ENCODE results near the gene AOC1. TPM values are rescaled to one million over a fixed set of nuclear protein-coding genes. Genes with fewer than 3 reads are reported as not detected.

Gene AOC1
- total RNA-seq, 2 donors from 2014 or later: 308 to 353 TPM

- no peaks in the 10 kb centered on the region for H3K36me3 ChIP-seq
- no peaks in the 10 kb centered on the region for H3K27me3 ChIP-seq
- H3K4me3 ChIP-seq: no peak overlapping the region
- H3K9me3 ChIP-seq: no peaks in the 10 kb centered on the region
- no peak for TF ChIP-seq CTCF (IDR thresholded peaks at IDR 0.05)
- no peak overlapping the region for H3K27ac ChIP-seq
- no peaks in the 10 kb centered on the region for H3K4me1 ChIP-seq
- H3K9ac ChIP-seq (ENCODE audit: low read depth in 2 of 2, low read length in 2 of 2): no peak overlapping the region
- intact Hi-C loops (cut with DNase I): loop anchor here (10.0 kb wide), 1 partner anchor 426 kb away; no protein-coding TSS in a partner anchor
- DNase-seq: peak; percentile 13
Observed at GRCh38 chr7:150860978-150861295, 8.6 kb downstream of the AOC1 start.

- Histone ChIP-seq H3K27me3 (no peaks in the 10 kb centered on the region), H3K9ac (ENCODE audit: low read depth in 2 of 2, low read length in 2 of 2) (no peak overlapping the region), H3K36me3 (no peaks in the 10 kb centered on the region), H3K27ac (no peak overlapping the region), H3K4me3 (no peak overlapping the region), H3K9me3 (no peaks in the 10 kb centered on the region), H3K4me1 (no peaks in the 10 kb centered on the region)
- TF ChIP-seq CTCF (IDR thresholded peaks at IDR 0.05): no peak
- intact Hi-C loops (cut with DNase I): loop anchor here (10.0 kb wide), 1 partner anchor 428 kb away; no protein-coding TSS in a partner anchor
- no peak for DNase-seq
Observed at GRCh38 chr7:150862356-150862755, 10.0 kb downstream of the AOC1 start.

- TF ChIP-seq CTCF (IDR thresholded peaks at IDR 0.05): no peak
- intact Hi-C loops (cut with DNase I): loop anchor here (10.0 kb wide), 1 partner anchor 429 kb away; no protein-coding TSS in a partner anchor
Observed at GRCh38 chr7:150863946-150864345, 11.6 kb downstream of the AOC1 start.

GRCh38 chr7:150866932-150867564 lies 14.7 kb downstream of the AOC1 start:
- no peak for TF ChIP-seq CTCF (IDR thresholded peaks at IDR 0.05)
- no peaks in the 10 kb centered on the region for H3K9me3 ChIP-seq
- H3K36me3 ChIP-seq: no peaks in the 10 kb centered on the region
- no peak for DNase-seq
- H3K4me3 ChIP-seq: no peak overlapping the region
- no peak overlapping the region for H3K27ac ChIP-seq
- H3K4me1 ChIP-seq: no peaks in the 10 kb centered on the region
- no peaks in the 10 kb centered on the region for H3K27me3 ChIP-seq
- intact Hi-C loops (cut with DNase I): loop anchor here (10.0 kb wide), 1 partner anchor 432 kb away; no protein-coding TSS in a partner anchor
- H3K9ac ChIP-seq (ENCODE audit: low read depth in 2 of 2, low read length in 2 of 2): no peak overlapping the region

More at GRCh38 chr7:150863946-150864345, 11.6 kb downstream of the AOC1 start:
- H3K4me3 ChIP-seq: no peak overlapping the region
- H3K27ac ChIP-seq: no peak overlapping the region
- no peak for DNase-seq
- H3K9me3 ChIP-seq: no peaks in the 10 kb centered on the region
- no peaks in the 10 kb centered on the region for H3K27me3 ChIP-seq
- H3K36me3 ChIP-seq: no peaks in the 10 kb centered on the region
- no peak overlapping the region for H3K9ac ChIP-seq (ENCODE audit: low read depth in 2 of 2, low read length in 2 of 2)
- no peaks in the 10 kb centered on the region for H3K4me1 ChIP-seq

GRCh38 chr7:150867605-150868004 lies 15.3 kb downstream of the AOC1 start:
- Histone ChIP-seq H3K9me3 (no peaks in the 10 kb centered on the region), H3K9ac (ENCODE audit: low read depth in 2 of 2, low read length in 2 of 2) (no peak overlapping the region), H3K36me3 (no peaks in the 10 kb centered on the region), H3K27ac (no peak overlapping the region), H3K4me1 (no peaks in the 10 kb centered on the region), H3K4me3 (no peak overlapping the region), H3K27me3 (no peaks in the 10 kb centered on the region)
- DNase-seq: no peak
- intact Hi-C loops (cut with DNase I): loop anchor here (10.0 kb wide), 1 partner anchor 433 kb away; no protein-coding TSS in a partner anchor
- TF ChIP-seq CTCF (IDR thresholded peaks at IDR 0.05): no peak
